ES-I3 (cell line): Measurements from ENCODE around the gene PGR.

Experiments
- H3K36me3 ChIP-seq: 2 replicates; pipeline ENCODE4 v1.6.1; 2013; ENCODE audit warnings: mild to moderate bottlenecking, low read length, control low read depth, moderate library complexity; ENCODE audit not compliant: insufficient read depth
- H3K4me1 ChIP-seq: 2 replicates; pipeline ENCODE4 v1.6.1; 2013; ENCODE audit warnings: mild to moderate bottlenecking, control low read depth, low read length; ENCODE audit not compliant: insufficient read depth
- H3K9ac ChIP-seq: 2 replicates; pipeline ENCODE4 v1.6.1; 2013; ENCODE audit warnings: low read depth, mild to moderate bottlenecking, low read length, moderate library complexity
- H3K9me3 ChIP-seq: 2 replicates; pipeline ENCODE4 v1.6.1; 2013; ENCODE audit warnings: mild to moderate bottlenecking, low read length, moderate library complexity; ENCODE audit not compliant: control insufficient read depth, insufficient read depth

Gene PGR

DNA sequence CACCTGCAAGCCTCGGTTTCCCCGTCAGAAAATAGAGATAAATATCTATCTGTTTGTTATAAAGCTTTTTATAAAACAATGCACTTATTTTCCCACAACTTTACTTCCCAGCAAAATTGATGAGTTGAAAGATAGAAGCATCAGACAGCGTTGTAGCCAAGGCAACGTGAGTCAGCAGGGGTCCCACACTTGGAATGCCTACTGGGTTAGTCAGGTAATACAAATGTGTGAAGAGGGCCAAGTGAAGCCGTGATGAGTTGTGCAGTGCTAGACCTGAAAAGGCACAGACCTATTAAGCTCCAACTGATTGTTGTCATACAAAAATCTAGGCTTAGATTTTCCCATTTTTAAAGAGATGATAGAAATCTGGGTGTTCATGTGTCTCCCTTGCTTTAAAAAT, 118.7 kb downstream of the PGR start:
- no peaks in the 10 kb centered on the region for H3K9me3 ChIP-seq
- H3K9ac ChIP-seq, result no peak overlapping the region
- peaks cover 8% of the 10 kb centered on the region; the same call in 1 of the 2 replicates for H3K4me1 ChIP-seq
- H3K36me3 ChIP-seq, result no peaks in the 10 kb centered on the region

GRCh38 chr11:101009690-101010055, 119.9 kb downstream of the PGR start:
- Histone ChIP-seq H3K9ac (no peak overlapping the region), H3K9me3 (no peaks in the 10 kb centered on the region), H3K4me1 (peaks cover 8% of the 10 kb centered on the region; the same call in 1 of the 2 replicates), H3K36me3 (no peaks in the 10 kb centered on the region)

DNA sequence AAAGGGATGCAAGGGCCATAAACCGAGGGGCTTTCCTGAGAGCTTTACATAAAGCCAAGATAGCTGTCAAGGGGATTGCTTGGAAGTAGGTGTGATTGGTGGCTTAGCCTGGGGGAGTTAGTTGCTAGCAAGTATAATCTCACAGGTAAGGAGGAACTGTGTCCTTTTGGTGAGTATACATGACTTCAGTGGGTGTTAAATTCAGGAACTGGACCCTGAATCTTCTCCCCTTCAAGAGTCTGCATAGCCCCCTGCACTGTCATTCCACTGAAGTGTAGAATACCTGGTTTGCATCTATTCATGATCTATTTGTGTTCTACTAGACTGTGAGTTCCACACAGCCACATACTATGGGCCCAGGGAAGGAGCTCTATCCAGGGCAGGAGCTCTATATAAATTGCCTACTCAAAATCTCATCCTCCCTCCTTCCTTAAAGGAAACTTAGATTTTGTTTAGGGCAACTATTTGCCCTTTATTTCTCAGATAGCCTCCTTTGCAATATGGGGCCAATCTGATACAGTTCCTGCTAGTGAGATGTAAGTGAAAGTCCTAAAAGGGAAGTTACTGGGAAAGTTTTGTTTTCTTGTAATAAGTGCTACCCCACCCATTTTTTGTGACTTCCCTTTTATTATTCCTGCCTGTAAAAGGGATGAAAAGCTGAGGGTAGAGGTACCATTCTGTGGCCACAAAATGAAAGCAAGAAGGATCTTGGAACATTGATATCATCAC, 120.5 kb downstream of the PGR start:
- Histone ChIP-seq H3K9me3 (no peaks in the 10 kb centered on the region), H3K9ac (no peak overlapping the region), H3K4me1 (peaks cover 8% of the 10 kb centered on the region; the same call in 1 of the 2 replicates), H3K36me3 (no peaks in the 10 kb centered on the region)

GRCh38 chr11:101003468-101003867, 126.1 kb downstream of the PGR start:
- no peak overlapping the region for H3K9ac ChIP-seq
- H3K36me3 ChIP-seq, result no peaks in the 10 kb centered on the region
- no peaks in the 10 kb centered on the region for H3K9me3 ChIP-seq
- H3K4me1 ChIP-seq, result no peaks in the 10 kb centered on the region

- Histone ChIP-seq H3K36me3 (no peaks in the 10 kb centered on the region), H3K4me1 (no peaks in the 10 kb centered on the region), H3K9me3 (no peaks in the 10 kb centered on the region), H3K9ac (no peak overlapping the region)
Measured at GRCh38 chr11:100999756-101000155, 129.9 kb downstream of the PGR start.

DNA sequence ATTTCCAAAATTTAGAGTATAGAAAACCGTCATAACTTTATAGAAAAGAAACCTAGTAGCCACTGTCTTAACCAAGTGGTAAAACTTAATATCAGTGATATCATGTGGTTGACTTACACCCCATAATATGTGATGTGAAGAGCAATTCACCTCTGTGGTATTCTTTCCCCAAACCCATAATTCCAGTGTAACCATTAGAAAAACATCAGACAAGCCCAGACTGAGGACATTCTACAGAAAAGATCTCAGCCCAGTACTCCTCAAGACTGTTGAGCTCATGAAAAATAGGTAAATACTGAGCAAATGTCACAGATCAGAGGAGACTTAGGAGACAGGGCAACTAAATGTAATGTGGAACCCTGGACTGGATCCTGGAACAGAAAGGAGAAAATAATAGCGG, 134.6 kb downstream of the PGR start:
- no peaks in the 10 kb centered on the region for H3K36me3 ChIP-seq
- H3K9me3 ChIP-seq, result no peaks in the 10 kb centered on the region
- H3K4me1 ChIP-seq, result no peaks in the 10 kb centered on the region
- no peak overlapping the region for H3K9ac ChIP-seq

- Histone ChIP-seq H3K4me1 (no peaks in the 10 kb centered on the region), H3K9me3 (0 out of 2 replicates have a peak, but pooled peaks cover 2% of the 10 kb centered on the region), H3K9ac (no peak overlapping the region), H3K36me3 (no peaks in the 10 kb centered on the region)
Measured at GRCh38 chr11:100991541-100991940, 138.1 kb downstream of the PGR start.

DNA sequence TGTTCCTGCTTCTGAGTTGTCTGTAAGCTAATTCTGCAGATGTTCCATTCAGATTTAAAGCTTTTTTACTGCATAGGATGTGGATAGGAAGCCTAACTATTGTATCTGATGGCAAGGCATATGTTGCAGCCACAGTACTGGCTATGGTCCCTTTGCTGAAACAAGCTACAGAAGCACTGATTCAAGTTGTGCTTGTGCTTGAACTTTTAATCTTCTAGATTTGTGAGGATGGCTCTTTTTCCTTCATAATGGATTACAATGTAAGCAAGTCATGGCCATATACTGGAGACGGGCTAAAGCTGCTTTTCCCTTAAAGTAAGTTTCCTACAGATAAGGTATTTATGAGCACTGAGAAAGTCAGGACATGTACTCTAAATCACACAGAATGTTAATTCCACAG, 138.7 kb downstream of the PGR start:
- Histone ChIP-seq H3K36me3 (no peaks in the 10 kb centered on the region), H3K9ac (no peak overlapping the region), H3K4me1 (no peaks in the 10 kb centered on the region), H3K9me3 (0 out of 2 replicates have a peak, but pooled peaks cover 2% of the 10 kb centered on the region)

DNA sequence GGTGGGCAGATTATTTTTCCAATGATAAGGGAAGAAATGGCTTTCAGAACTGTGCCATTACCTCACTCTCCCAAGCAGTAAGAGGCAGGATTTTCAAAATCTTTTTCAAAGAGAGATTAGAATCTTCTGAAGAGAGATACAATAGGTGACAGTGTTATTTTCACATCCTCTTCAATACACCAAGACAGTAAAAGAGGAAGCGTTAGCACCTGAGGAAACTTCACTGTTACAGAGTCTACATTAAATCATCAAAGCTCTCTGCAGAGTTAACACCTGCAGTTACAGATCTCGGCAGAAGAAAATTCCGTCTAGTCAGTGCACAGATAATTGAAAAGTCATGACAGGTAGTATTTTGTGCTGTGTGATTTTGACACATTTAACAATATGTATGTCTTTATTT, 144.9 kb downstream of the PGR start:
- Histone ChIP-seq H3K9me3 (0 out of 2 replicates have a peak, but pooled peaks cover 2% of the 10 kb centered on the region), H3K4me1 (no peaks in the 10 kb centered on the region), H3K9ac (no peak overlapping the region), H3K36me3 (no peaks in the 10 kb centered on the region; the same call in 1 of the 2 replicates)

DNA sequence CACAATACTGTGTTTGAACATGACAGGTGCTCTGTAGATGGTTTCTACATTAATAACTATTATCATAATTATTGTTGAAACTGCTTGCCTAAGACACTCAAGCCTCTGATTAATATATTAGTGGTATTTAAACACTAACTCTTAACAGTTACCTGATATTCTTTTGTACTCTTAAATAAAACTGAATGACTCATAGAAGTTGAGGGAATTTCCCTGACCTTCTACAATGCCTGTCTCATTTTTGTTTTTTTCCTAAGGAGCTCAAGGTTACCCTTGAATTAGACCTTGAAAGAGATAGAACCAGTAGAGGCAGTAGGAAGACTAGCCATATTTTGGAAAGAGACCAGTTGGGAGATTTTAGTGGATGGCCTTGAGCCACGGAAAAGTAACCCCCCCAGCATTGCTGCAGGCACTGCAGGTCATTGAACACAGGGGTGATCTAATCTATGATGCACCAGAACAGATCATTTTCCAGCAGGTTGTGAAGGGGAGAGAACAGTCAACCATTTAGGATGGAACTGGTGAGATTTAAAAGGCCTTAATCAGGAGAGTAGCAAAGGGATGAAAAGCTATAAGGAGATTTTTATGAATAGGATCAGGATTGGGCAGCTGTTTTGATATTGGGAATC, 148.3 kb downstream of the PGR start:
- peaks cover 10% of the 10 kb centered on the region for H3K4me1 ChIP-seq
- peaks cover 7% of the 10 kb centered on the region for H3K36me3 ChIP-seq
- no peaks in the 10 kb centered on the region for H3K9me3 ChIP-seq
- no peak overlapping the region for H3K9ac ChIP-seq

DNA sequence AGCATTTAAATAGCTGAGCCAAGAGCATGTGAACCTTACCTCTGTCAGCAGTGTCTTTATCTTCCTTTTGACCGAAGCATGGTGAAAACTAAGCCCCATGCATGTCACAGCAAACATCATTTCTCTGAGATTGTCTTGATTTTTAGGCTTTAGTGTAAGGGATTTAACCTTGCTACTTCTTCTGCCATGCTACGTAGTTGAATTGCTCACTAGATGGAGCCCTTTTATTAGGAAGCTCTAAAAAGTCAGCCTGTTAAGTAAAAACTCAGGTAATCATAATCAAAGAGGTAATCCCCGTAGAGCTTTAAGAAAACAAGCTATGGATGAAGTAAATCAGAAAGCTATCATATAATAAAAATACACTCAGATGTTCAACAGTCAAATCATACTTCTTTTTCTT, 149.5 kb downstream of the PGR start:
- Histone ChIP-seq H3K4me1 (peaks cover 10% of the 10 kb centered on the region), H3K36me3 (peaks cover 14% of the 10 kb centered on the region), H3K9me3 (no peaks in the 10 kb centered on the region), H3K9ac (no peak overlapping the region)
